Breast epithelium (tissue), 3 donors: ENCODE results near the gene MYO1B.

Experiments
- CTCF ChIP-seq, 3 donors: fragments of 450-650 bp; IDR thresholded peaks; one replicate each; pipeline ENCODE4 v1.5.1; 2016 to 2017; ENCODE audit warnings: antibody characterized with exemption in 3 of 3, mild to moderate bottlenecking in 3 of 3, moderate library complexity in 3 of 3
- POLR2A ChIP-seq: fragments of 450-650 bp; IDR thresholded peaks from one replicate; pipeline ENCODE4 v1.6.1; 2016; ENCODE audit warnings: antibody characterized with exemption, mild to moderate bottlenecking, moderate library complexity
- POLR2AphosphoS5 ChIP-seq, 3 donors: sonication (generic); formaldehyde crosslinking; IDR thresholded peaks; one replicate each; pipeline ENCODE4 v1.6.1; 2017; ENCODE audit warnings: antibody characterized with exemption in 3 of 3

GRCh38 chr2:191351298-191351697 lies 106.1 kb downstream of the MYO1B start:
- TF ChIP-seq CTCF (IDR thresholded peaks at IDR 0.05) (no peak), POLR2AphosphoS5 (IDR thresholded peaks at IDR 0.05) (no peak), POLR2A (no peak)
